Cardiac fibroblast (primary cell): ENCODE measurements around the gene CRTAP.
"Not testable (repeated sequence)": the region's sequence is repeated elsewhere in the genome, so short reads cannot be mapped to it uniquely, and the experiment has no call there.

Experiments
- DNase-seq, 2 donors: peaks; one replicate each; pipeline versions ENCODE4 v3.0.0 to v3.0.0-alpha.2; 2010; ENCODE audit warnings: low read depth in 2 of 2
- H3K4me3 ChIP-seq, 2 donors: replicated peaks in 1 of 2; 1 replicate in 1 of 2; 2 replicates in 1 of 2; pipeline ENCODE4 v1.5.1; 2011; ENCODE audit warnings: low read depth in 2 of 2, low read length in 2 of 2, mild to moderate bottlenecking in 2 of 2, moderate library complexity in 1 of 2
- TF ChIP-seq, protein P1 (sequence below): IDR thresholded peaks from one replicate; pipeline ENCODE4 v1.5.1; 2011; ENCODE audit warnings: low read depth, mild to moderate bottlenecking, low read length, inconsistent platforms

CRTAP gene

GRCh38 chr3:33171580-33171979 lies 57.8 kb downstream of the CRTAP start:
- H3K4me3 ChIP-seq = no peak overlapping the region
- TF ChIP-seq, protein P1, sequence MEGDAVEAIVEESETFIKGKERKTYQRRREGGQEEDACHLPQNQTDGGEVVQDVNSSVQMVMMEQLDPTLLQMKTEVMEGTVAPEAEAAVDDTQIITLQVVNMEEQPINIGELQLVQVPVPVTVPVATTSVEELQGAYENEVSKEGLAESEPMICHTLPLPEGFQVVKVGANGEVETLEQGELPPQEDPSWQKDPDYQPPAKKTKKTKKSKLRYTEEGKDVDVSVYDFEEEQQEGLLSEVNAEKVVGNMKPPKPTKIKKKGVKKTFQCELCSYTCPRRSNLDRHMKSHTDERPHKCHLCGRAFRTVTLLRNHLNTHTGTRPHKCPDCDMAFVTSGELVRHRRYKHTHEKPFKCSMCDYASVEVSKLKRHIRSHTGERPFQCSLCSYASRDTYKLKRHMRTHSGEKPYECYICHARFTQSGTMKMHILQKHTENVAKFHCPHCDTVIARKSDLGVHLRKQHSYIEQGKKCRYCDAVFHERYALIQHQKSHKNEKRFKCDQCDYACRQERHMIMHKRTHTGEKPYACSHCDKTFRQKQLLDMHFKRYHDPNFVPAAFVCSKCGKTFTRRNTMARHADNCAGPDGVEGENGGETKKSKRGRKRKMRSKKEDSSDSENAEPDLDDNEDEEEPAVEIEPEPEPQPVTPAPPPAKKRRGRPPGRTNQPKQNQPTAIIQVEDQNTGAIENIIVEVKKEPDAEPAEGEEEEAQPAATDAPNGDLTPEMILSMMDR = no peak
- no peak for DNase-seq

DNA sequence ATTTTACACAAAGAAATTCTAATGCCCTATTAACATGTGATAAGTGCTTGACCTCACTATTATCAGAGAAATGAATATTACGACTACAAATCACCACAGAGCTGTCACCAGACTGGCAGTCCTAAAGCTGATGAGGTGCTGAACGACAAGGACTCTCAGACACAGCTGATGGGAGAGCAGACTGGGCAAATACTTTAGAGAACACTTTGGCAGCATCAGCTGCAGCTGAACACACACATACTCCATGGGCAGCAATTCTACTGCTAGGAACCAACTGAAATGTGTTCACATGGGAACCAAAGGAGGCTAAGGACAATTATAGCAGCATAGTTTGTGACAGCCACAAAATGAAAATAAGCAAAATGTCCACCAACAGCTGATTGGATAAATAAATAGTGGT lies 59.3 kb downstream of the CRTAP start:
- TF ChIP-seq, protein P1 = no peak
- no peak overlapping the region for H3K4me3 ChIP-seq
- DNase-seq = no peak

- TF ChIP-seq, protein P1 = no peak
- DNase-seq = no peak
- H3K4me3 ChIP-seq = no peak overlapping the region
Observed at GRCh38 chr3:33173672-33174071, 59.9 kb downstream of the CRTAP start.

DNA sequence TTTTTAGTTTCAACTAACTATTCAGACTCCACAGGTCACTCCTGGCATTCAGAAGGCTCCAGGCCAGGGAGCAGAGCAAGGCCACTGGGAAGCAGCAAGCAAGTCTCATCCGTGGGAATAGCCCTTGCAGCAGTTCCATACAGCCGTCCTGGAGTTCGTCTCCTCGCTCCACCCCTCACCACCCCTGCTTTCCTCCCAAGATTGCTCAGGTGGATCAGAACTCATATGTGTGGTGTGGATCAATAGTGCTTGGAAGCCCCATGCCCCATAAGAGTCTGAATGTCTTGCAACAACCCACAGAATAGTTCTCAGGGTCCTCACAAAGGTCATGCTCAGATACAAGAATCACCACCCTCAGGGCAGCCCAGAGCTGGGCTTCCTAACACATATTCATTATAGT lies 60.3 kb downstream of the CRTAP start:
- DNase-seq = no peak
- no peak overlapping the region for H3K4me3 ChIP-seq
- TF ChIP-seq, protein P1 = no peak

- TF ChIP-seq, protein P1 = no peak
- H3K4me3 ChIP-seq = no peak overlapping the region
- DNase-seq = peak in 1 of 2 donors; percentile 12
Observed at GRCh38 chr3:33174711-33175414, 61.0 kb downstream of the CRTAP start.

GRCh38 chr3:33179132-33179531 lies 65.3 kb downstream of the CRTAP start:
- H3K4me3 ChIP-seq = no peak overlapping the region
- no peak for DNase-seq
- TF ChIP-seq, protein P1 = no peak

DNA sequence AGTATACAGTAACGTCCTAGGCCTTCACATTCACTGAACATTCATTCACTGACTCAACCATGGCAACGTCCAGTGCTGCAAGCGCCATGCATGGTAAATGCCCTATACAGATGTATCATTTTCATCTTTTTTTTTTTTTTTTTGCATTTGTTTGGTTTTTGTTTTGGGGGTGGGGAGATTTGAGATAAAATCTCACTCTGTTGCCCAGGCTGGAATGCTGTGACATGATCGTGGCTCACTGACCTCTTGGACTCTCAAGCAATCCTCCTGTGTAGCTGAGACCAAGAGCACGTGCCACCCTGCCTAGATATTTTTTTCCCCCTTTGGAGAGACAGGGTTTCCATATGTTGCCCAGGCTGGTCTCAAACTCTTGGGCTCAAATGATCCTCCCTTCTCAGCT lies 67.4 kb downstream of the CRTAP start:
- no peak for DNase-seq
- no peak overlapping the region for H3K4me3 ChIP-seq
- TF ChIP-seq, protein P1 = no peak

DNA sequence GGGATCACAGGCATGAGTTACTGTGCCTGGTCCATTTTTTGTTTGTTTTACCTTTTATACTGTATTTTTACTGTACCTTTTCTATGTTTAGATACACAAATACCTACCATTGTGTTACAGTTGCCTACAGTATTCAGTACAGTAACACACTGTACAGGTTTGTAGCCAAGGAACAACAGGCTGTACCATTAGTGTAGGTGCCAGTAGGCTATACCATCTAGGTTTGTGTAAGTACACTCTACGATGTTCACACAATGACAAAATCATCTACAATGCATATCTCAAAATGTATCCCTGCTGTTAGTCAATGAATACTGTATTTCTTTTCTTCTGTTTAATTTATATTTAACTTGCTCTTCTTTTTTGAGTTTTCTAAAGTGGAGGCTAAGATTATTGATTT lies 67.8 kb downstream of the CRTAP start:
- DNase-seq, H3K4me3 ChIP-seq: not testable (repeated sequence)
